NCI-H526 treated with DMSO at 0.1 percent for 48 hours (cell line): ENCODE results near the gene CABP5.
"Not testable (repeated sequence)": the region's sequence is repeated elsewhere in the genome, so short reads cannot be mapped to it uniquely, and the experiment has no call there.

Experiments used
- DNase-seq: peaks from one replicate; lab custom pipeline; 2025; lab: John Stamatoyannopoulos, UW

CABP5 gene

DNA sequence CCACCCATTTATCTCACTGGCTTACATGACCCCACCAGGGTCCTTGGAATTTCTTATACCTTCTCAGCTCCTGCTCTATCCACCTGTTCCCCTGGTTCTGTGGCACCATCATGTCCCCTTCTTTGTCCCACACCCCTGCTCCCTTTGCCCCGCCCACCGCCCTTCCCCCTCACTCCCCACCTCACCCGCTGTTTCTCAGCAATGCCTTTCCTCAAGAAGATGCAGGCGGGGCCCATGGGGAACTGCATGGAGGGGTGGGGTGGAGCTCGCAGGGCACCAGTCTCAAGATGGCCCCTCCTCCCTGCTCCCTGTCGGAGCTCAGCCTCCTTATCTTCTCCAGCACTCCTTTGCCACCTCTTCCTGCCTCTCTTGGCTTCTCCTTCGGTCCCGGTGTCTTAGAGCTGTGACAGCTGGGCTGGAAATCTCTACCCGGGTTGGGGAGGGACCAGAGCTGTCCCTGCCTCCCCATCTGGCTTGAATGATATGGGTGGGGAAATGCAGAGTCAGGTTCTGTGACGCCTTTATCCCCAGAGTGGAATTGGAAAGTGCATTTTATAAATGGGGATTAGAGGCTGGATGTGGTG lies at the start of gene CABP5:
TSS of gene CABP5 (minus strand) at position 405 of the 584 bp plus-strand sequence. CDS start at position 248, 157 bp downstream.
- DNase-seq, result no peak

- not testable (repeated sequence) for DNase-seq
Observed at GRCh38 chr19:48091111-48091718, 47.3 kb upstream of the CABP5 start.

DNA sequence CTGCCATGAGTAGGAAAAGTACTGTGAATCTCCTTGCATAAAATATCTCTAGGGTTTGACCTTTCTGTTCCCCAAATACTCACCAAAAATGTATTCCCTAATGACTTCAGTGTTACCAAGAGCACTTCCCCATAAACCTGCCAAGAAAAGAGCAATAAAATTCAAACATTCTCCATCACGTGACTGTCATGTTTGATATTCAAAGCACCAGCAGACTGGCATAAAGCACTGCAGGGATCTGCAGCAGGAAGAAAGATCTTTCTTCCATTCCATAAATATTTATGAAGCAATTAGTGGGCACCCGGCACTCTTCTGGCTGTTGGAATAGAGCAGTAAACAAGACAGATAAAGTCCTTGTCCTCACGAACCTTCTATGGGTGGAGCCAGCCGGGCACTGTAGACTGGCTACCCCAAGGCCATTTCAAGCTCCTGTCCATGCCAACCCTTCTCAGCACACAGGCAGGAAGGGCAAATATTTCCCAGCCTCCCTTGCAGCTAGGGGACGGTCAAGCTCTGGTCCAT lies 46.5 kb upstream of the CABP5 start:
- DNase-seq, result peak; percentile 95

GRCh38 chr19:48088991-48089390 lies 45.1 kb upstream of the CABP5 start:
- DNase-seq, result not testable (repeated sequence)

GRCh38 chr19:48085904-48086864 lies 42.3 kb upstream of the CABP5 start:
- DNase-seq, result no peak

DNA sequence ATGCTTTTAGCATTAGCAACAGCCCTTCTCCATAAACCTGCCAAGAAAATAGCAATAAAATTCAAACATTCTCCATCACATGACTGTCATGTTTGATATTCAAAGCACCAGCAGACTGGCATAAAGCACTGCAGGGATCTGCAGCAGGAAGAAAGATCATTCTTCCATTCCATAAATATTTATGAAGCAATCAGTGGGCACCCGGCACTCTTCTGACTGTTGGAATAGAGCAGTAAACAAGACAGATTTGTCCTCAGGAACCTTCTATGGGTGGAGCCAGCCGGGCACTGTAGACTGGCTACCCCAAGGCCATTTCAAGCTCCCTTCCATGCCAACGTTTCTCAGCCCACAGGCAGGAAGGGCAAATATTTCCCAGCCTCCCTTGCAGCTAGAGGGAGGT lies 41.2 kb upstream of the CABP5 start:
- DNase-seq, result peak; percentile 90

DNA sequence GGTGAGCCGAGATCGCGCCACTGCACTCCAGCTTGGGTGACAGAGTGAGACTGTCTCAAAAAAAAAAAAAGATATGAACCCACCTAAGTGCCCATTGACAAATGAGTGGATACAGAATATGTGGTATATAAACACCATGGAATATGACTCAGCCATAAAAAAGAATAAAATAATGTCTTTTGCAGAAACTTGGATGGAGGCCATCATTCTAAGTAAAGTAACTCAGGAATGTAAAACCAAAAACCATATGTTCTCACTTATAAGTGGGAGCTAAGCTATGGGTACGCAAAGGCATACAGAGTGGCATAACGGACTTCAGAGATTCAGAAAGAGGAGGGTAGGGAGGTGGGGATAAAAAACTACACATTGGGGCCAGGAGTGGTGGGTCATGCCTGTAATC lies 37.2 kb upstream of the CABP5 start:
- no peak for DNase-seq

GRCh38 chr19:48070177-48070769 lies 26.4 kb upstream of the CABP5 start:
- not testable (repeated sequence) for DNase-seq

DNA sequence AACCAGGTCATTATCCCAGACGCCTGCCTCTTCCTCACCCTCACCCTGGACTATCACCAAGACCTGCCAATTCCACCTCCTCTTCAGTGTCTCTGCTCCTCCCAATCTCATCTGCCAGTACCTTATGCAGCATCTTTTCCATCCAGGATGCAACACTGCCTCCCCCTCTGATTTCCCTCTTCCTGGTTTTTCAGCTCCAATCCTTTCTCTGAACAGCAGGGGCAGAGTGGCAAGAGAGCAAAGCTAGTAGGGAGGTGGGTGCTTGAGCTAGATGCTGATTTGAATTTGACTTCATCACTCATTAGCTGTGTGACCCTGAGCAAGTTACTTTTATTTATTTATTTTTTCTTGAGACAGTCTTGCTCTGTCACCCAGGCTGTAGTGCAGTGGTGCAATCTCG lies 25.6 kb upstream of the CABP5 start:
- DNase-seq, result no peak

GRCh38 chr19:48064509-48064908 lies 20.6 kb upstream of the CABP5 start:
- DNase-seq, result no peak

DNA sequence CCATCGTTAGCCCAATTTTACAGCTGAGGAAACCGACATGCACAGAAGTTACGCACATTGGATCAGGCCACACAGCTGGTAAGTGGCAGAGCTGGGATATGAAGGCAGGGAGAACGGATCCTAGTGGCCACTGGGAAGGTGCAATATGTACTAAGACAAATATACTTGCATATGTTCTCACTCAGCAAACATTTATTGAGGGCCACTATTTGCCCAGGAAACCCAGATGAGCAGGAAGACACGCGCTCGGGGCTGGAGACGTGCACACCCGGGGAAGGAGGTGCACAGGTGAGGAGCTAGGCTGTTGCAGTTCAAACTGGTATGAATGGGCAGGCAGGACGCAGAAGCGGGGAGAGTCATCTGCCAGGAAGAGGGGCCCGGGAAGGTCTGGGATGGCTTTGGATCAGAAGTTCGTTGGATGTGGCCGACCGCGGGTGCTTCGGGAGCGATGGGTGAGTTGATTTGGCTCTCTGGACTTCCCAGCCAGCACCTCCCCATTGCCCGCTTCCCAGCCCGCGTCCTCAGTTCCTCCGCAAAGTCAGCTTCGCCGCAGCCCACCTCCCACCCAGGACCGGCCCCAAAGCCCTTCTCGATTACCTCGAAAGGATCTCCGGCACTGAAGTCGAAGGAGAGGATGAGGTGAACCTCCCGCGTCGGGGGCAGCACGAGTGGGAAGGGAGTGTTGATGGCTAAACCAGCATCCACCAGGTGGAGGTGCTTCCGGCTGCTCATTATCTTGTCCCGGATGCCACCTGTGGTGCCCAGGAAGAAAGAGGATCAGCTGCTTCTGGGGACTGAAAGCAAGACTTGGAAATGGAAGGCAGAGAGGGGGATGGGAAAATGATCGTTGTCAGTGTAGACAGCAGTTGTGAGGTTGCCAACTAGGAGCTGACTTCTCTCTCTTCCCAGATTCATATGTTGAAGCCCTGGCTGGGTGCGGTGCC lies 17.8 kb upstream of the CABP5 start:
- no peak for DNase-seq

DNA sequence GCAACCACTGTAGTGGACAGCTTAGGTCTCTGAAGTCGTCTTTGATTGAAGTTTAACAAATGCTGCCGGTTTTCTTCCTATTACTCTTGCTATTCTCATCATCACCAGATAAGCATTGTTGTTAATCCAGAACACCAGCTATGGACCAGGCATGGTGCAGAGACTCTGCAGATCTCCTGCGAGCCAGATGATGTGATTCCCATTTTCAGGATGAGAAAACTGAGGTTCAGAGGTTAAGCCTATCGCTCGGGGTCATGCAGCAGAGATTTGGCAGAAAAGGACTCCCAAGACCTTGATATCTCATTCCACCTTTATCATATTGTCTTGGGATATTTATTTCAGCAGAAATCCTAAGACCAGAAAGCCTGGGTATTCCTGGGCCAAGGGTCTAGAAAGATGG lies 16.5 kb upstream of the CABP5 start:
- DNase-seq, result no peak

DNA sequence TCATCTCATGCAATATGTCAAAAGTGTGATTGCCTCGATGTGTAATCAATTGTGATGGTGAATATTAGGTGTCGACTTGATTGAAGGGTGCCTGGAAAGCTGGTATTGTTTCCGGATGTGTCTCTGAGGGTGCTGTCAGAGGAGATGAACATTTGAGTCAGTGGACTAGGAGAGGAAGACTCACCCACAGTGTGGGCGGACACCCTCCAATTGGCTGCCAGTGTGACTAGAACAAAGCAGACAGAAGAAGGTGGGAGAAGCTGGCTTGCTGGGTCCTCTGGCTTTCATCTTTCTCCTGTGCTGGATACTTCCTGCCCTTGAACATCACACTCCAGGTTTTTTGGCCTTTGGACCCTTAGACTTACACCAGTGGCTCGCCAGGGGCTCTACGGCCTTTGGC lies 15.5 kb upstream of the CABP5 start:
- no peak for DNase-seq

DNA sequence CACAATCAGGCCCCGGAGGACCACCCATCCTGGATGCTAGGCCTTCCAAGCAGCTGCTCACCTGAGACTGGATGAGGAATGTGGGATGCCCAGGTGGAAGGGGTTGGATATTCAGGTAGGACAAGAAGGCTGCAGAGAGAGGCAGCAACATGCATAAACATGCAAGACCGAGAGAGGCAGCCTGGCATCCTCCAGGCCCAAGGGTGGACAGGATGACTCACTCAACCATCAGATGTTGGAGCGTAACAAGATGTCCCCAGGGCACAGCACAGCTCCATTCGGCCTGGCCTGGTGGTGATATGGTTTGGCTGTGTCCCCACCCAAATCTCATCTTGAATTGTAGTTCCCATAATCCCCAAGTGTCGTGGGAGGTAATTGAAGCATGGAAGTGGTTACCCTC lies 10.0 kb upstream of the CABP5 start:
- no peak for DNase-seq

DNA sequence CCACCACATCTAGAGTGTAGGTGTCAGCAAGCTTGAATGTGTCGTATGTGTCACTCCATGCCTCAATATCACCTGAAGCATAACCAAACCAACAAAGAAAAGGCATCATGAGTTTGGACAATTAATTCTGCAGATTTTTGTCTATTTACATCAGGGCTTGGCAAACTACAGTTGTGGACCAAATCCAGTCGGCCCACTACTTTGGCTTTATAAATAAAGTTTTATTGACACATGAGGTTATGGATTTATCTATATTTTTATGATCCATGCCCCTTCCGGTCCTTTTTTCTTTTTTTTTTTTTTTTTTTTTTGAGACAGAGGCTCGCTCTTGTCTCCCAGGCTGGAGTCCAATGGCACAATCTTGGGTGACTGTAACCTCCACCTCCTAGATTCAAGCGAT lies 9.2 kb upstream of the CABP5 start:
- DNase-seq, result no peak

DNA sequence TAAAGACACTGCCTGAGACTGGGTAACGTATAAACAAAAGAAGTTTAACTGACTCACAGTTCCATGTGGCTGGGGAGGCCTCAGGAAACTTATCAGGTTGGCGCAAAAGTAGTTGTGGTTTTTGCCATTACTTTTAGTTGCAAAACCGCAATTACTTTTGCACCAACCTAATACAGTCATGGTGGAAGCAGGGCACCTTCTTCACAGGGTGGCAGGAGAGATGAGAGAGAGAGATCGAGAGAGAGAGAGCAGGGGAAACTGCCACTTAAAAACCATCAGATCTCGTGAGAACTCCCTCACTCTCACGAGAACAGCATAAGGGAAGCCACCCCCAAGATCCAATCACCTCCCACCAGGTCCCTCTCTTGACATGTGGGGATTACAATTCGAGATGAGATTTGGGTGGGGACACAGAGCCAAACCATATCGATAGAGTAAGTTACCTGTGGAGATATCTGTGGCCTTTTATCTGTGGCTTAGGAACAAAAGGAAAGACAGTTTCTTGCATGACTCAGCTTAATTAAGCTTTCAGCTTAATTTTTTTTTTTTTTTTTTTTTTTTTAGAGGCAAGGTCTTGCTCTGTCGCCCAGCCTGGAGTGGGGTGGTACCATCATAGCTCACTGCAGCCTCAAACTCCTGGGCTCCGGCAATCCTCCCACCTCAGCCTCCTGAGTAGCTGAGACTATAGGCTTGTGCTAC lies 7.6 kb upstream of the CABP5 start:
- DNase-seq, result no peak

DNA sequence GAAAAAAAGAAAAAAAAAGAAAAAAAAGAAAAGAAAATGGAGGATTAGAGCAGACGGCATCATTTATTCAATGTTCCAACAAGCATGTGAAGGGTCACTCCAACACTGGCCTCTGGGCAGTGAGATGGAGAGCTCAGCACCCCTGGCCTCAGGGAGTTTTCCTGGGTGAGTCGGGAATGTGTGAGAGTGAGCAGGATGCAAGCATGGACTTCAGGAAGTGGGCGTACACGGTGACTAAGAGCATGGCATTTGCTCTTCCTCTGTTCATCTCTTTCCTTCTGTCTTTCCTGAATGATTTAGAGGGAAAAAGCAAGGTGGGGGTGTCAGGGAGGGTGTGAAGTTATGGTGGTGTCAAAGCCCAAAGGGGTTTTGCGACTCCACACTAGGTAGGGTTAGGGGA lies 682 bp upstream of the CABP5 start:
- DNase-seq, result no peak

DNA sequence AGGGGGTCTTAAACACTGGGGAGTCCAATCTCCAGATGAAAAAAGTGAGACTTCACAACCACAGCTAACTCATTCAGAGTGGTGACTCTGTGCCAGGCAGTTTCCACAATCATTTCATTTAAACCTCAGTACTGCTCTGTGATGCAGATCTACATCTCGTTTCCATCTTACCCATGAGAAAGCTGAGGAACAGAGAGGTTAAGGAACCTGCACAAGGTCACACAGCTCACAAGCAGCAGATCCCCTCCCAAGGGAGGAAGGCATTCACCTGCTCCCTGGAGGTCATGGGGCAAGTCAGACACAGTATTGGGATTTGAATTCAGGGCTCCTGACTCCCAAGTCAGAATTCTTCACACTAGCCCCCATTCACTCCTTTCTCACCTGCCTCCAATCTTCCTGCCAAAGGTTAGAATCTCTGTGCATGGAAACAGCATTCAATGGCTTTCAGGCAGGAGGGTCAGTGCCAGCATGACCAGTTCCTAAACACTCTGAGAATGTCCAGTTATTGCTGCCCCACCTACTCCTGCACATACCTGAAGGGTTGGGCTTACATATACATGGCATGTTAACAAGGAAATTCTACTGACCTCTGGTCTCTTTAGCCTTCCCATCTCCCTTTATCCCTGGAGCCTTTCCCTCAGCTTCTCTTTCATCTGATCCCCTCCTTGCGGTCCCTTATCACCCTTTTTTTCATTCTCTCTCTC lies 1.9 kb downstream of the CABP5 start:
- no peak for DNase-seq

DNA sequence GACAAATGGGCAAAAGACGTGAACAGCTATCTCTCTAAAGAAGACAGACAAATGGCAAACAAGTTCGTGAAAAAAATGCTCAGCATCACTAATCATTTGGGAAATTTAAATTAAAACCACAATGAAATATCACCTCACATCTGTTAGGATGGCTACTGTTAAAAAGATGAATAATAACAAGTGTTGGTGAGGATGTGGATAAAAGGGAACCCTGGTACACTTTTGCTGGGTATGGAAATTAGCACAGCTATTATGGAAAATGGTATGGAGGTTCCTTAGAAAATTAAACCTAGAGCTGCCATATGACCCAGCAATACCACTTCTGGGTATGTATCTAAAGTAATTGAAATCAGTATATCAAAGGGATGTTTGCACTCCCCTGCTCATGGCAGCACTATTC lies 7.1 kb downstream of the CABP5 start:
- no peak for DNase-seq

DNA sequence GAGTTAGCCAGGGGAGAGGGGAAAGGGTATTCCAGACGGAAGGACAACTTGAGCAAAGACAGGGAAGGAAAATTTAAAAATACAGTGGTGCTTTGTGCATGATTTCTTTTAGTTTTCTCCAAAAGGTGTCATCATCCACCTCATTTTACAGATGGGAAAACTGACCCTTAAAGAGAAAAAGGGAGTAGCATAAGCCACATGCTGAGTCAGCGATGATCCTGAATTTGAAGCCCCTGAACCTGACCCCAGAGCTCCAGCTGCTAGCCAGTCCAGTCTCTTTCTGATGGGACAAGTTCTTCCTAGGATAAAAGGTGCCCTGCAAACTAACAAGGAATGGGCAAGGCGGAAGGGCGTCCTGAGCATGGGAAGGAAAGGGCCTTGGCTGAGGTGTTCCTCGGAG lies 10.3 kb downstream of the CABP5 start:
- no peak for DNase-seq
